ENCODE results near the gene SDK1. TPM values are rescaled to one million over a fixed set of nuclear protein-coding genes. Genes with fewer than 3 reads are reported as not detected.

The SDK1 gene
- total and polyA plus RNA-seq, 2 donors (not counting 3 experiments of a cell fraction or from before 2014, with no cell fraction given): 1.6 to 3.9 TPM

DNA sequence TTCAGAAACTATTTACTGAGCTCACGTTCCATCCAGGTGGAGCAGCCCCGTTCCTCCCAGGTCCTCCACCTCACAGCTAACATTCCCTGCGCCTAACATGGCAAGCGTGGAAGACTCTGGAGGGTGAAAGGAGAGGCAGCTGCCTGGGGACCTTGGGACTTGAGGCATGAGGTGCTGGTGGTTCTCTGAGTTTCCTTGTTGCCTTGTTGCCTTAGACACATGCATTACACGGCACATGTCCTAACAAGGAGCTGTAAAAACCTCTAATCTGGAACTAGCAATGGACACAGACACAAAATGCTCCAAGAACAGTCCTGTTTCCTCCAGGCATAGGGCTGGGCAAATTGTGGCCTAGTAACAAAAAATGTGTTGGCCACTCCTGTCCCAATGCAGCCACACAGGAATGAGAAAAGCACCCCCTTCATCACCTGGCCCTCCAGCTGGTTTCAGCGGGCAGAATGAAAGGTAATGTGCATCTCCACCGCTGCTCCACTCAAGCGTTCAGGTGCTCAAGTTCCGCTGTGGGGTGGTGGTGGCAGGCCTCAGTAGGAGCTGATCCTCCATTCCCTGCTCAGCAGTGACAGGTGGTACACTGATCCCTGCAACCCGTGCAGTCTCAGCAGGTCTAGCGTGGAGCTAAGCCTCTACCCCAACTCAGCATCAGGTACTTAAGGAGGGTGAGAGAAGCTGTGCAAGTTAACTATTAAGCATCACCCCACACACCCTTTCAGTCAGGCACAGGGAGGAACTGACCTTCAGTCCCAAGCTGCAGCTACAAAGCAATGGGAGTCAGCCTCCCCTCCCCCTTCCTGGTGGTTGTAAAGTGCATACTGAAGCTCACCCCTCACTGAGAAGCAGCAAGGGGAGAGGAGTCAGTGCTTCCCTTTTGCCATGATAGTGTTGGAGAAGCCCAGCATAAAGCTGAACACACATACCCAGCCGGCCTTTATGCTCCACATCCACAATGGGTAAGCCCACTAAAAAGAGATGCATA, 382.8 kb downstream of the SDK1 start:
- no peak overlapping the region for H3K27ac ChIP-seq (ENCODE audit: insufficient read depth, low read depth, low read length)
- H4K20me1 ChIP-seq (replicated peaks; ENCODE audit: control insufficient read depth, extremely low read depth, insufficient read depth, low read length): no peaks in the 10 kb centered on the region
- no peak overlapping the region for H3K4me2 ChIP-seq (ENCODE audit: insufficient read depth, low read length)
- TF ChIP-seq GATA2 (IDR thresholded peaks at IDR 0.05; ENCODE audit: insufficient read depth, insufficient read length, low read depth, low read length) (no peak), FOS (IDR thresholded peaks at IDR 0.05; ENCODE audit: borderline replicate concordance, insufficient read depth, low read length) (no peak), MYC (IDR thresholded peaks at IDR 0.05; ENCODE audit: low read depth, low read length) (no peak), POLR2A (IDR thresholded peaks at IDR 0.05; ENCODE audit: low read depth, low read length) (no peak)
- TF ChIP-seq, protein P1, sequence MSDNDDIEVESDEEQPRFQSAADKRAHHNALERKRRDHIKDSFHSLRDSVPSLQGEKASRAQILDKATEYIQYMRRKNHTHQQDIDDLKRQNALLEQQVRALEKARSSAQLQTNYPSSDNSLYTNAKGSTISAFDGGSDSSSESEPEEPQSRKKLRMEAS (IDR thresholded peaks at IDR 0.05; ENCODE audit: insufficient read depth, insufficient read length): no peak
- TF ChIP-seq, protein P2, sequence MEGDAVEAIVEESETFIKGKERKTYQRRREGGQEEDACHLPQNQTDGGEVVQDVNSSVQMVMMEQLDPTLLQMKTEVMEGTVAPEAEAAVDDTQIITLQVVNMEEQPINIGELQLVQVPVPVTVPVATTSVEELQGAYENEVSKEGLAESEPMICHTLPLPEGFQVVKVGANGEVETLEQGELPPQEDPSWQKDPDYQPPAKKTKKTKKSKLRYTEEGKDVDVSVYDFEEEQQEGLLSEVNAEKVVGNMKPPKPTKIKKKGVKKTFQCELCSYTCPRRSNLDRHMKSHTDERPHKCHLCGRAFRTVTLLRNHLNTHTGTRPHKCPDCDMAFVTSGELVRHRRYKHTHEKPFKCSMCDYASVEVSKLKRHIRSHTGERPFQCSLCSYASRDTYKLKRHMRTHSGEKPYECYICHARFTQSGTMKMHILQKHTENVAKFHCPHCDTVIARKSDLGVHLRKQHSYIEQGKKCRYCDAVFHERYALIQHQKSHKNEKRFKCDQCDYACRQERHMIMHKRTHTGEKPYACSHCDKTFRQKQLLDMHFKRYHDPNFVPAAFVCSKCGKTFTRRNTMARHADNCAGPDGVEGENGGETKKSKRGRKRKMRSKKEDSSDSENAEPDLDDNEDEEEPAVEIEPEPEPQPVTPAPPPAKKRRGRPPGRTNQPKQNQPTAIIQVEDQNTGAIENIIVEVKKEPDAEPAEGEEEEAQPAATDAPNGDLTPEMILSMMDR (IDR thresholded peaks at IDR 0.05; ENCODE audit: extremely low read depth in 1 of 2, insufficient read depth in 1 of 2, low read depth in 1 of 2, low read length in 2 of 2): no peak
- POLR2A ChIA-PET: no interaction called here
- H2AFZ ChIP-seq (ENCODE audit: low read depth, low read length): no peak overlapping the region
- DNase-seq (ENCODE audit: low read depth, low spot score) (no peak), FAIRE-seq (no peak)
- no peaks in the 10 kb centered on the region for H3K36me3 ChIP-seq (ENCODE audit: control insufficient read depth in 2 of 2, extremely low read depth in 1 of 2, insufficient read depth in 2 of 2, low read length in 2 of 2)
- no TSS peak for BruUV-seq (replicated peaks)
- dilution Hi-C loops (cut with MboI; ENCODE audit: extremely low pct_ligation_motif_present, low sequenced_read_pairs) (no loop called here), intact Hi-C loops (cut with micrococcal nuclease) (no loop called here)
- no peaks in the 10 kb centered on the region for H3K79me2 ChIP-seq (ENCODE audit: control insufficient read depth, insufficient read depth, low read length)
- H3K27me3 ChIP-seq (ENCODE audit: control insufficient read depth in 2 of 2, insufficient read depth in 2 of 2, low read length in 2 of 2): no peaks in the 10 kb centered on the region
- H3K9me1 ChIP-seq (replicated peaks; ENCODE audit: control insufficient read depth, extremely low read depth, insufficient read depth, low read length): no peaks in the 10 kb centered on the region
- no peak overlapping the region for H3K9ac ChIP-seq (replicated peaks; ENCODE audit: extremely low read depth, insufficient read depth, low read length)
- CTCF ChIA-PET: interaction anchor here (3.0 kb wide), 1 partner anchor 10 kb away, joined by 17 read pairs; no protein-coding TSS in a partner anchor
- no peak overlapping the region for H3K4me3 ChIP-seq (replicated peaks in 1 of 3; ENCODE audit: insufficient read depth in 1 of 3, low read depth in 1 of 3, low read length in 3 of 3)
- H3K9me3 ChIP-seq (replicated peaks; ENCODE audit: control insufficient read depth, insufficient read depth, low read length): no peaks in the 10 kb centered on the region
- H3K4me1 ChIP-seq (ENCODE audit: control insufficient read depth, extremely low read depth, insufficient read depth, low read length): no peaks in the 10 kb centered on the region

Measured in endothelial cell of umbilical vein (primary cell).